ENCODE data around the gene ESRP2. TPM values are rescaled to one million over a fixed set of nuclear protein-coding genes. Genes with fewer than 3 reads are reported as not detected.

ESRP2 gene
- total and polyA plus RNA-seq, 9 of the 15 experiments (the other 6 are each of a cell fraction or from before 2014, with no cell fraction given) = 0.05 to 0.15 (median 0.07) TPM; not detected in 6

DNA sequence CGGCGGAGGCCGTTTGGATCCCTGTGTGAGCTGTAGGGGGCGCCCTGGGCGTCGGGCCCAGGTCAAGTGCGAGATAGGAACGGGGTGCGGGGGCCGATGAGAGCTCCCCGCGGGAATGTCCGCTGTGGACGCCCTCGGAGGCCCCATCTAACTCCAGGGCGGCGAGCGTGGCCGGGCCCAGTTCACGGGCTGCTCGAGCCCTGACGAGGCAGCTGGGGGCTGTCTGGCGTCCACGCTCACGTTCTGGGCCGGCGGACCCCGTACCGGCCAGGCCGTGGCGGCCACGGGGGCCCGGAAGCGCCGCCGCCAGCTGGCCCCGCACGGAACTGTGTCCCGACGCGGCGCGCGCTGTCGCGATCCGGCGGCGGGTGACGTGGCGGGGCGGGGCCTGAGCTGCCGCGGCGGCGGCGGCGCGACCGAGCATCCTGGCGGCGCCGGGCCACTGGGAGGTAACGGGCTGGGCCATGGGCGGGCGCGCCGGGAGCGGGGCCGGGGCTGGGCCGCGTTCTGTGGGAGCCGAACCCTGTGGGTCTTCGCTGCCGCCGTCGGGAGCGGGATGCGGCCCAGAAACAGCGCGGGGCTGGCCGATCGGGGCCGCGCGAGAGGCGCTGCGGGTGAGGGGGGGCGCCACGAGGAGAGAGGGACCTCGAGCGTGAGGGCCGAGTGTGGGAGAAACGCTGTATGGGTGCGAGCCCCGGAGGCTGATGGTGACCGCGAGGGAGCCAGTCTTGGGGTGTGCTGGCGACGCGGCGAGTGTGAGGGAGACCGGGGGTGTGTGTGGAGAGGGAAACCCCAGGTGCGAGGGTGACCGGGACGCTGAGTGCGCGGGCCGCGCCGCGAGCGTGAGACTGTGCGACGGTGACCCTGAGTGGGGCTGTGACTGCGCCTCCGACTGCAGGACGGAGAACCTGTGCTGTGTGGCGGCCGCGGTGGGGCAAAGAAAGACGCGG lies 28.5 kb upstream of the ESRP2 start, which contains the start of gene SLC7A6 (continued):
- TF ChIP-seq, protein P1, sequence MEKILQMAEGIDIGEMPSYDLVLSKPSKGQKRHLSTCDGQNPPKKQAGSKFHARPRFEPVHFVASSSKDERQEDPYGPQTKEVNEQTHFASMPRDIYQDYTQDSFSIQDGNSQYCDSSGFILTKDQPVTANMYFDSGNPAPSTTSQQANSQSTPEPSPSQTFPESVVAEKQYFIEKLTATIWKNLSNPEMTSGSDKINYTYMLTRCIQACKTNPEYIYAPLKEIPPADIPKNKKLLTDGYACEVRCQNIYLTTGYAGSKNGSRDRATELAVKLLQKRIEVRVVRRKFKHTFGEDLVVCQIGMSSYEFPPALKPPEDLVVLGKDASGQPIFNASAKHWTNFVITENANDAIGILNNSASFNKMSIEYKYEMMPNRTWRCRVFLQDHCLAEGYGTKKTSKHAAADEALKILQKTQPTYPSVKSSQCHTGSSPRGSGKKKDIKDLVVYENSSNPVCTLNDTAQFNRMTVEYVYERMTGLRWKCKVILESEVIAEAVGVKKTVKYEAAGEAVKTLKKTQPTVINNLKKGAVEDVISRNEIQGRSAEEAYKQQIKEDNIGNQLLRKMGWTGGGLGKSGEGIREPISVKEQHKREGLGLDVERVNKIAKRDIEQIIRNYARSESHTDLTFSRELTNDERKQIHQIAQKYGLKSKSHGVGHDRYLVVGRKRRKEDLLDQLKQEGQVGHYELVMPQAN (IDR thresholded peaks at IDR 0.05; ENCODE audit: borderline replicate concordance) = peak; percentile 85
- peak; percentile 29; the same call in 1 of the 2 replicates for TF ChIP-seq HCFC1 (IDR thresholded peaks at IDR 0.05; ENCODE audit: low read depth, low read length)
- TF ChIP-seq ZNF354B (CRISPR knock-in tag; IDR thresholded peaks at IDR 0.05) = no peak
- TF ChIP-seq ZEB2 (IDR thresholded peaks at IDR 0.05) = no peak
- TF ChIP-seq, protein P2, sequence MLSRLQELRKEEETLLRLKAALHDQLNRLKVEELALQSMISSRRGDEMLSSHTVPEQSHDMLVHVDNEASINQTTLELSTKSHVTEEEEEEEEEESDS (CRISPR knock-in tag; IDR thresholded peaks at IDR 0.05) = no peak
- TF ChIP-seq SNIP1 (IDR thresholded peaks at IDR 0.05; ENCODE audit: low read depth) = no peak
- 0 out of 2 replicates have a peak, but pooled peaks have one; percentile 44 for TF ChIP-seq E2F5 (CRISPR knock-in tag; IDR thresholded peaks at IDR 0.05)
- no peak for TF ChIP-seq ZNF717 (CRISPR knock-in tag; IDR thresholded peaks at IDR 0.05)
- no peak for TF ChIP-seq BRCA1 (IDR thresholded peaks at IDR 0.05)
- no peak for TF ChIP-seq BRCA1 (CRISPR knock-in tag; IDR thresholded peaks at IDR 0.05)
- TF ChIP-seq VEZF1 (CRISPR knock-in tag; IDR thresholded peaks at IDR 0.05) = peak; percentile 75
- TF ChIP-seq, protein P3, sequence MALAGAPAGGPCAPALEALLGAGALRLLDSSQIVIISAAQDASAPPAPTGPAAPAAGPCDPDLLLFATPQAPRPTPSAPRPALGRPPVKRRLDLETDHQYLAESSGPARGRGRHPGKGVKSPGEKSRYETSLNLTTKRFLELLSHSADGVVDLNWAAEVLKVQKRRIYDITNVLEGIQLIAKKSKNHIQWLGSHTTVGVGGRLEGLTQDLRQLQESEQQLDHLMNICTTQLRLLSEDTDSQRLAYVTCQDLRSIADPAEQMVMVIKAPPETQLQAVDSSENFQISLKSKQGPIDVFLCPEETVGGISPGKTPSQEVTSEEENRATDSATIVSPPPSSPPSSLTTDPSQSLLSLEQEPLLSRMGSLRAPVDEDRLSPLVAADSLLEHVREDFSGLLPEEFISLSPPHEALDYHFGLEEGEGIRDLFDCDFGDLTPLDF (CRISPR knock-in tag; IDR thresholded peaks at IDR 0.05) = 0 out of 2 replicates have a peak, but pooled peaks have one; percentile 5
- TF ChIP-seq HNRNPUL1 (IDR thresholded peaks at IDR 0.05; ENCODE audit: low read length) = no peak
- TF ChIP-seq EGR1 (conservative IDR thresholded peaks at IDR 0.05) = peak; percentile 82
- TF ChIP-seq ZNF592 (IDR thresholded peaks at IDR 0.05) = peak; percentile 64; the same call in 1 of the 2 replicates
- TF ChIP-seq FIP1L1 (IDR thresholded peaks at IDR 0.05; ENCODE audit: low read depth, low read length, poor library complexity, severe bottlenecking) = peak; percentile 77
- no peak for TF ChIP-seq MYNN (IDR thresholded peaks at IDR 0.05)
- TF ChIP-seq MYNN (CRISPR knock-in tag; IDR thresholded peaks at IDR 0.05) = no peak
- TF ChIP-seq MCM5 (IDR thresholded peaks at IDR 0.05; ENCODE audit: low read depth) = no peak

Measured in K562 (cell line).